Endodermal cell (in vitro differentiated cells): ENCODE data around the gene VOPP1. TPM values are rescaled to one million over a fixed set of nuclear protein-coding genes. Genes with fewer than 3 reads are reported as not detected.

ENCODE experiments used
- DNase-seq: peaks from one replicate; pipeline ENCODE4 v3.0.0-alpha.2; 2017
- H3K27ac ChIP-seq: 2 replicates; pipeline ENCODE4 v1.5.1; 2013; ENCODE audit warnings: mild to moderate bottlenecking, low read depth, low read length, moderate library complexity
- H3K27me3 ChIP-seq: 2 replicates; pipeline ENCODE4 v1.6.1; 2013; ENCODE audit warnings: mild to moderate bottlenecking, low read length, moderate library complexity; ENCODE audit not compliant: insufficient read depth, control insufficient read depth, poor library complexity, severe bottlenecking
- H3K36me3 ChIP-seq: 2 replicates; pipeline ENCODE4 v1.7.0; 2013; ENCODE audit warnings: mild to moderate bottlenecking, low read length, moderate library complexity; ENCODE audit not compliant: control insufficient read depth, insufficient read depth
- H3K4me1 ChIP-seq: one replicate; pipeline ENCODE4 v1.7.0; 2013; ENCODE audit warnings: low read length; ENCODE audit not compliant: control insufficient read depth, insufficient read depth
- H3K4me3 ChIP-seq: 2 replicates; pipeline ENCODE4 v1.5.1; 2013; ENCODE audit warnings: mild to moderate bottlenecking, low read length, moderate library complexity
- H3K9ac ChIP-seq: 2 replicates; pipeline ENCODE4 v1.6.1; 2013; ENCODE audit warnings: mild to moderate bottlenecking, low read length, moderate library complexity; ENCODE audit not compliant: poor library complexity, severe bottlenecking; ENCODE audit errors: extremely low read depth
- H3K9me3 ChIP-seq: 2 replicates; pipeline ENCODE4 v1.6.1; 2013; ENCODE audit warnings: mild to moderate bottlenecking, low read length, moderate library complexity; ENCODE audit not compliant: control insufficient read depth
- H3K27ac Mint-ChIP-seq: 2 replicates; pipeline ENCODE4 v1.8.0; 2020; ENCODE audit warnings: mixed read lengths
- H3K27me3 Mint-ChIP-seq: 2 replicates; pipeline ENCODE4 v1.8.0; 2021; ENCODE audit warnings: mild to moderate bottlenecking, mixed read lengths; ENCODE audit not compliant: insufficient read depth
- H3K36me3 Mint-ChIP-seq: 2 replicates; pipeline ENCODE4 v1.8.0; 2020; ENCODE audit warnings: low read depth, mixed read lengths
- H3K4me1 Mint-ChIP-seq: 2 replicates; pipeline ENCODE4 v1.8.0; 2020; ENCODE audit warnings: mixed read lengths
- H3K4me3 Mint-ChIP-seq: 2 replicates; pipeline ENCODE4 v1.8.0; 2020; ENCODE audit warnings: mild to moderate bottlenecking, moderate library complexity, mixed read lengths
- H3K9me3 Mint-ChIP-seq: 2 replicates; pipeline ENCODE4 v1.8.0; 2020; ENCODE audit warnings: mild to moderate bottlenecking, mixed read lengths
- WGBS, 2 experiments: methylation state at CpG; one replicate each; pipeline versions ENCODE4 v1.1.5 to v1.1.7; 2013; ENCODE audit warnings: missing lambda C conversion rate in 2 of 2, mixed read lengths in 1 of 2; ENCODE audit not compliant: insufficient coverage in 1 of 2, insufficient read length in 1 of 2; 5-methylcytosine and 5-hydroxymethylcytosine counted together
- total RNA-seq, 2 donors: library from RNA; stranded (reverse); fragmentation: NEBNext Ultra II Directional in 1 of 2; extraction: Animal tissue kit (Norgen Biotek cat#: 25700) in 1 of 2; gene quantifications; 2 replicates in 1 of 2; 3 replicates in 1 of 2; pipeline ENCODE4 v1.2.1, GENCODE V29; 2021
- TF ChIP-seq, protein P1 (sequence below): fragments of 200-600 bp; sonication (generic); conservative IDR thresholded peaks from 2 replicates; pipeline ENCODE4 v1.5.0; 2021; ENCODE audit warnings: antibody characterized with exemption, mild to moderate bottlenecking

Gene VOPP1
- total RNA-seq, 2 donors from 2014 or later: 48.8 to 53.6 TPM

DNA sequence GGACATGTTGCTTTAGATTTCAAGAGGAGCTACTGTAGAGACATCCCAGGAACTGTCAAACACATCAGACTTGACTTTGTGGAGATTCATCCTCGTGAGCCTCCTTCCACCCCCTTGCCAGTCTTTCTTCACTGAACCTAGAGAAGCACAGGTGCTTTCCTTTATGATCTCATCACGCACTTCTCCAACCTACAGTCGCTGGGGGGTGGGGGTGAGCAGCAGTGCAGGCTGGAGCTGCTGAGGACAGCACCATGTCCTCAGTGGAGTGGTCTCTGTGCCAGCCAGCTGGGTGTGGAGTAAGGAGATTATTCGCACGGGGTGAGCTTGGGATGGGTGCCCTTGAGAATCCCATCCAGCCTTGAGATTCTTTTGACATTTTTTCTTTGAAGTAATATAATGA is 88.1 kb downstream of the VOPP1 start:
- Mint-ChIP-seq H3K27ac (peak overlapping the region; percentile 31), H3K4me1 (peaks cover 3% of the 10 kb centered on the region)
- no peak overlapping the region for H3K9ac ChIP-seq

DNA sequence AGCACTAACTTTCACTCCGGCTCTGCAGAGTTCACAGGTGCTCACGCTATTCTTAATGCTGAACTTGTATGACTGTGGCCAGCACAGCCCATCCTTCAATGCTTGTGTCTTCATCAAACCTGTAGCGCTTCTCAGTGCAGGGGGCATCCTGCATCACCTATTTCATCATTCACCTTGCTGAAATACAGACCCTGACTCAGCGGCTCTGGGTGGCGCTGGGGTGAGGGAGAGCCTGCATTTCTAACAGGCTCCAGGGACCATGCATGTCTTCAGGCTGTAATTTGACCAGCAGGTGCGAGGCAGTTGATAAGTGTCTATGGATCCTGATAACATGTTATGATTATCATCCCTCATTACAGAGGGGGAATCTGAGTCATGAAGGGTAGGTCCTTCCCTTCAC is 89.3 kb downstream of the VOPP1 start:
- Histone ChIP-seq H3K9ac (no peak overlapping the region), H3K9me3 (no peaks in the 10 kb centered on the region), H3K4me3 (no peak overlapping the region), H3K4me1 (no peaks in the 10 kb centered on the region), H3K27me3 (no peaks in the 10 kb centered on the region), H3K27ac (no peak overlapping the region), H3K36me3 (no peaks in the 10 kb centered on the region)
- no peaks in the 10 kb centered on the region for H3K27me3 Mint-ChIP-seq
- TF ChIP-seq, protein P1, sequence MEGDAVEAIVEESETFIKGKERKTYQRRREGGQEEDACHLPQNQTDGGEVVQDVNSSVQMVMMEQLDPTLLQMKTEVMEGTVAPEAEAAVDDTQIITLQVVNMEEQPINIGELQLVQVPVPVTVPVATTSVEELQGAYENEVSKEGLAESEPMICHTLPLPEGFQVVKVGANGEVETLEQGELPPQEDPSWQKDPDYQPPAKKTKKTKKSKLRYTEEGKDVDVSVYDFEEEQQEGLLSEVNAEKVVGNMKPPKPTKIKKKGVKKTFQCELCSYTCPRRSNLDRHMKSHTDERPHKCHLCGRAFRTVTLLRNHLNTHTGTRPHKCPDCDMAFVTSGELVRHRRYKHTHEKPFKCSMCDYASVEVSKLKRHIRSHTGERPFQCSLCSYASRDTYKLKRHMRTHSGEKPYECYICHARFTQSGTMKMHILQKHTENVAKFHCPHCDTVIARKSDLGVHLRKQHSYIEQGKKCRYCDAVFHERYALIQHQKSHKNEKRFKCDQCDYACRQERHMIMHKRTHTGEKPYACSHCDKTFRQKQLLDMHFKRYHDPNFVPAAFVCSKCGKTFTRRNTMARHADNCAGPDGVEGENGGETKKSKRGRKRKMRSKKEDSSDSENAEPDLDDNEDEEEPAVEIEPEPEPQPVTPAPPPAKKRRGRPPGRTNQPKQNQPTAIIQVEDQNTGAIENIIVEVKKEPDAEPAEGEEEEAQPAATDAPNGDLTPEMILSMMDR: no peak
- H3K4me3 Mint-ChIP-seq: no peak overlapping the region
- peaks cover 3% of the 10 kb centered on the region for H3K4me1 Mint-ChIP-seq
- WGBS, 2 experiments: 94 to 96% methylated on average over 5 to 6 of the region's 6 CpGs
- no peaks in the 10 kb centered on the region for H3K36me3 Mint-ChIP-seq
- no peak overlapping the region for H3K27ac Mint-ChIP-seq
- H3K9me3 Mint-ChIP-seq: no peaks in the 10 kb centered on the region
- peak; percentile 26 for DNase-seq

More for the DNA sequence above, 88.1 kb downstream of the VOPP1 start:
- H3K27me3 Mint-ChIP-seq: no peaks in the 10 kb centered on the region
- H3K27ac ChIP-seq: no peak overlapping the region
- H3K27me3 ChIP-seq: no peaks in the 10 kb centered on the region
- H3K36me3 ChIP-seq: peaks cover 3% of the 10 kb centered on the region
- peaks cover 3% of the 10 kb centered on the region for H3K36me3 Mint-ChIP-seq
- H3K4me3 ChIP-seq: no peak overlapping the region
- no peak overlapping the region for H3K4me3 Mint-ChIP-seq
- H3K9me3 ChIP-seq: no peaks in the 10 kb centered on the region
- peak; percentile 6 for DNase-seq
- TF ChIP-seq, protein P1: no peak
- no peaks in the 10 kb centered on the region for H3K9me3 Mint-ChIP-seq
- 95% methylated on average over 5 of the region's 5 CpGs; no CpG with 5 or more reads in 1 of the 2 experiments for WGBS, 2 experiments
- H3K4me1 ChIP-seq: no peaks in the 10 kb centered on the region

DNA sequence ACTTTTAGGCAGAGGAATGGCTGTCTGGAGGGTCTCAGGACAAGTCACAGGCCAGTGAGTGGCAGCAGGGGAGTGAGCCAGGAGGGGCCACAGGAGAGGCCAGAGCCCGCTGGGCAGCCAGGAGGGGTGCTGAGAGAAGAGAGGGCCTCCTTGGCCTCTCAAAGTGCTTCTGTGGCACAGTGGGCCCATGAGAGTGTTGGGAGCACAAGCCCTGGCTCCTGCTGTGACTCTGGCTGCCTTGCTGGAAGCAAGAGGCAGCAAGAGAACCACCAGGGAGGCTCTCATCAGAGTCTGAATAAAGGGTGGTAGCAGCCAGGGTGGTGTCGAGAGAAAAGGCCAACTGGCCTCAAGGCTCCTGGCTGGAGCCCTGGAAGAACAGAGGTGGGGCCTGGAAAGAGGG is 91.1 kb downstream of the VOPP1 start:
- no peaks in the 10 kb centered on the region for H3K27me3 Mint-ChIP-seq
- no peaks in the 10 kb centered on the region for H3K36me3 Mint-ChIP-seq
- H3K4me3 Mint-ChIP-seq: no peak overlapping the region
- H3K4me1 ChIP-seq: no peaks in the 10 kb centered on the region
- H3K36me3 ChIP-seq: no peaks in the 10 kb centered on the region
- no peak overlapping the region for H3K4me3 ChIP-seq
- no peak overlapping the region for H3K9ac ChIP-seq
- no peaks in the 10 kb centered on the region for H3K9me3 ChIP-seq
- H3K9me3 Mint-ChIP-seq: no peaks in the 10 kb centered on the region
- no peak overlapping the region for H3K27ac Mint-ChIP-seq
- 71 to 91% methylated on average over 1 to 2 of the region's 2 CpGs for WGBS, 2 experiments
- H3K27me3 ChIP-seq: no peaks in the 10 kb centered on the region
- peak; percentile 42 for DNase-seq
- H3K4me1 Mint-ChIP-seq: peaks cover 3% of the 10 kb centered on the region
- H3K27ac ChIP-seq: no peak overlapping the region
- TF ChIP-seq, protein P1: no peak
